Ovary (tissue), 9 donors: Measurements from ENCODE around the gene EPS8L2. TPM values are rescaled to one million over a fixed set of nuclear protein-coding genes. Genes with fewer than 3 reads are reported as not detected.

Source experiments
- DNase-seq, 5 donors: peaks; one replicate each; pipeline ENCODE4 v3.0.0-alpha.2; 2019 to 2020
- H3K27ac ChIP-seq, 2 donors: fragments of 200-600 bp; one replicate each; pipeline versions ENCODE4 v1.5.1 to v1.8.0; 2019 to 2022
- H3K27me3 ChIP-seq: fragments of 200-600 bp; one replicate; pipeline ENCODE4 v1.8.0; 2022
- H3K36me3 ChIP-seq: fragments of 200-600 bp; sonication (generic); one replicate; pipeline ENCODE4 v1.5.1; 2019
- H3K4me1 ChIP-seq: one replicate; pipeline ENCODE4 v1.8.1; 2013; ENCODE audit warnings: mild to moderate bottlenecking, moderate library complexity; ENCODE audit not compliant: insufficient read depth
- H3K4me3 ChIP-seq: fragments of 200-600 bp; sonication (generic); one replicate; pipeline ENCODE4 v1.5.1; 2017
- H3K9me3 ChIP-seq, 2 donors: fragments of 200-600 bp in 1 of 2; sonication (generic) in 1 of 2; one replicate each; pipeline versions ENCODE4 v1.5.1 to v1.8.1; 2013 to 2019; ENCODE audit warnings: mild to moderate bottlenecking in 1 of 2, moderate library complexity in 1 of 2
- EP300 ChIP-seq: sonication (generic); formaldehyde crosslinking; IDR thresholded peaks from one replicate; pipeline ENCODE4 v1.6.1; 2017; ENCODE audit warnings: antibody characterized with exemption
- POLR2A ChIP-seq: fragments of 450-650 bp; IDR thresholded peaks from one replicate; pipeline ENCODE4 v1.6.1; 2017; ENCODE audit warnings: antibody characterized with exemption, mild to moderate bottlenecking, moderate library complexity
- WGBS, 3 donors: extraction: QIAGEN DNeasy Blood & Tissue Kit in 1 of 3; methylation state at CpG; one replicate each; pipeline versions ENCODE4 v1.1.5 to v1.1.7; 2013 to 2017; 5-methylcytosine and 5-hydroxymethylcytosine counted together
- intact Hi-C, 4 donors: fragments of 100-400 bp; cut with DNase I; formaldehyde crosslinking; loops; one replicate each; pipeline versions ENCODE4 v1.11.0 to v1.15.1; 2022 to 2023
- polyA plus RNA-seq, 2 donors: library from polyadenylated mRNA; stranded (reverse); fragments of 200-250 nt in 1 of 2; fragments of 350-450 nt in 1 of 2; fragmentation: Illumina TruSeq in 1 of 2; extraction: RNeasy Lipid Tissue Mini Kit (QIAGEN cat#74804) in 1 of 2; gene quantifications; one replicate each; pipeline ENCODE4 v1.2.3, GENCODE V29; 2013 to 2014
- total RNA-seq, 7 donors: library from RNA; depleted of rRNA in 2 of 7; stranded (reverse); fragments of >200 nt in 2 of 7; fragmentation: NEBNext Ultra II Directional in 3 of 7; extraction: Animal tissue kit (Norgen Biotek cat#: 25700) in 3 of 7; gene quantifications; one replicate each; pipeline versions ENCODE4 v1.1.0 to v1.2.4, GENCODE V29; 2016 to 2023
- TF ChIP-seq, protein P1 (sequence below), 3 donors: fragments of 450-650 bp in 2 of 3; fragments of 200-600 bp in 1 of 3; IDR thresholded peaks; one replicate each; pipeline versions ENCODE4 v1.5.1 to v1.8.0; 2016 to 2022; ENCODE audit warnings: antibody characterized with exemption in 3 of 3, mild to moderate bottlenecking in 1 of 3
- donor health status: DM: no; HTN: no; CAD: no; lungs with moderate emphysema.
- donor health status: DM: no; HTN: no; CAD: no.
- donor health status: Bipolar disorder and iron deficiency.
- donor health status: DM: yes; HTN: yes; CAD: no.
- donor health status: DM: no; HTN: no; CAD: no.
- donor health status: DM: yes; HTN: yes; CAD: no.

The EPS8L2 gene
- total and polyA plus RNA-seq, 9 donors = 5.9 to 57.9 (median 33.3) TPM

DNA sequence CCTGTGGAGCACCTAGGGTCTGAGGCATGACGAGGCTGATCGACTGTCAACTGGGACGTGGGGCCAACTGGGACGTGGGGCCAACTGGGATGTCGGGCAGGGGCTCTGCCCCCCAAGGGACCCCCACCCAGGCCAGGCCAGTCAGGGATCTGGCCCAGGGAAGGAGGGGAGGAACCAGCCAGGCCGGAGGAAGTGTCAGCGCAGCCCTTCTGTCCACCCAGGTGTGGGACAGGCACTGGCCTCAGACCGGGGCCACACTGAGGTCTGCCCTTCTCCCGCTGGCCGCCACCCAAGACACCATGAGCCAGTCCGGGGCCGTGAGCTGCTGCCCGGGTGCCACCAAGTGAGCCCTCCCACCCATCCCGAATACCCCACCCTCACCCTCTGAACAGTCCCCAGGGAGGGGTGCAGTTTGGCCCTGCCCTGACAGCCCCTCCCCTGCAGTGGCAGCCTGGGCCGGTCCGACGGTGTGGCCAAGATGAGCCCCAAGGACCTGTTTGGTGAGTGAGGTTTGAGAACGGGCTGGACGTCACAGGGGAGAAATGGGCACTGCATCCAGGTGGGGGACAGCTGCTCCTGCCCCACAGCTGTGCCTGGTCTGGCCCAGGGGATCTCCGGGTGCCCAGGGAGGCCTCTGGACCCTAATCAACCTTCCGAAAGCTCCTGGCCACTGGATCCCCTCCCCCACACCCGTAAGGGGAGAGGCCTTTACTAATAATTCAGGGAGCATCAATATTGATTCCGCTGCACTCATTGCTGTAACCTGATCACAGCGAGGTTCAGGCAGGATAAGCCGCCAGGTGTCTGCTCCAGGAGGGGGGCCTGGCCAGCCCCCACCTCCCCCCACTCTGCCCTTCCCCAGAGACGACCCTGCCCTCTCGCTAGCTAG is 3.3 kb downstream of the EPS8L2 start:
- Histone ChIP-seq H3K4me3 (no peak overlapping the region), H3K27me3 (no peaks in the 10 kb centered on the region), H3K4me1 (peaks cover 18% of the 10 kb centered on the region), H3K9me3 (no peaks in the 10 kb centered on the region), H3K27ac (no peak overlapping the region), H3K36me3 (no peaks in the 10 kb centered on the region)
- WGBS, 3 donors = 74 to 84% (median 76%) methylated on average over 20 to 27 of the region's 27 CpGs
- intact Hi-C loops = loop anchor here in 1 of 4 donors (5.0 kb wide), 1 partner anchor 1198 kb away; no protein-coding TSS in a partner anchor
- peak in 2 of 5 donors; percentile 25 to 40 for DNase-seq
- TF ChIP-seq POLR2A (no peak), EP300 (no peak)
- TF ChIP-seq, protein P1, sequence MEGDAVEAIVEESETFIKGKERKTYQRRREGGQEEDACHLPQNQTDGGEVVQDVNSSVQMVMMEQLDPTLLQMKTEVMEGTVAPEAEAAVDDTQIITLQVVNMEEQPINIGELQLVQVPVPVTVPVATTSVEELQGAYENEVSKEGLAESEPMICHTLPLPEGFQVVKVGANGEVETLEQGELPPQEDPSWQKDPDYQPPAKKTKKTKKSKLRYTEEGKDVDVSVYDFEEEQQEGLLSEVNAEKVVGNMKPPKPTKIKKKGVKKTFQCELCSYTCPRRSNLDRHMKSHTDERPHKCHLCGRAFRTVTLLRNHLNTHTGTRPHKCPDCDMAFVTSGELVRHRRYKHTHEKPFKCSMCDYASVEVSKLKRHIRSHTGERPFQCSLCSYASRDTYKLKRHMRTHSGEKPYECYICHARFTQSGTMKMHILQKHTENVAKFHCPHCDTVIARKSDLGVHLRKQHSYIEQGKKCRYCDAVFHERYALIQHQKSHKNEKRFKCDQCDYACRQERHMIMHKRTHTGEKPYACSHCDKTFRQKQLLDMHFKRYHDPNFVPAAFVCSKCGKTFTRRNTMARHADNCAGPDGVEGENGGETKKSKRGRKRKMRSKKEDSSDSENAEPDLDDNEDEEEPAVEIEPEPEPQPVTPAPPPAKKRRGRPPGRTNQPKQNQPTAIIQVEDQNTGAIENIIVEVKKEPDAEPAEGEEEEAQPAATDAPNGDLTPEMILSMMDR (IDR thresholded peaks at IDR 0.05) = no peak

DNA sequence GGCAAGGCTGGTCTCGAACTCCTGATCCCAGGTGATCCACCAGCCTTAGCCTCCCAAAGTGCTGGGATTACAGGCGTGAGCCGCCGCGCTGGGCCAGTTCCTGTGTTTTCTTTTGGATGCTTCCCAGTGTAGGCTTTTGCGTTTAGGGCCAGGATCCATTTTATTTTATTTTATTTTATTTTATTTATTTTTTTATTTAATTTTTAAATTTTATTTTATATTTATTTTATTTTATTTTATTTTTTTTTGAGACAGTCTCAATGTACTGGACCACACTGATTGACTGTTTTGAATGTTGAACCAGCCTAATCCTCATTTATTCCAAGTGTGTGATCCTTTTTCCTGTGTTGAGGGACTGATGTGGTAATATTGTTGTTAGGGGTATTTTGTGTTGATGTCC is 8.4 kb downstream of the EPS8L2 start:
- DNase-seq = no peak
- TF ChIP-seq EP300 = no peak
- Histone ChIP-seq H3K27me3 (no peaks in the 10 kb centered on the region), H3K9me3 (no peaks in the 10 kb centered on the region), H3K36me3 (no peaks in the 10 kb centered on the region), H3K4me1 (peaks cover 2% of the 10 kb centered on the region), H3K27ac (no peak overlapping the region), H3K4me3 (no peak overlapping the region)
- WGBS, 3 donors = 96 to 98% (median 97%) methylated on average over 6 of the region's 6 CpGs
- intact Hi-C loops = no loop called here

DNA sequence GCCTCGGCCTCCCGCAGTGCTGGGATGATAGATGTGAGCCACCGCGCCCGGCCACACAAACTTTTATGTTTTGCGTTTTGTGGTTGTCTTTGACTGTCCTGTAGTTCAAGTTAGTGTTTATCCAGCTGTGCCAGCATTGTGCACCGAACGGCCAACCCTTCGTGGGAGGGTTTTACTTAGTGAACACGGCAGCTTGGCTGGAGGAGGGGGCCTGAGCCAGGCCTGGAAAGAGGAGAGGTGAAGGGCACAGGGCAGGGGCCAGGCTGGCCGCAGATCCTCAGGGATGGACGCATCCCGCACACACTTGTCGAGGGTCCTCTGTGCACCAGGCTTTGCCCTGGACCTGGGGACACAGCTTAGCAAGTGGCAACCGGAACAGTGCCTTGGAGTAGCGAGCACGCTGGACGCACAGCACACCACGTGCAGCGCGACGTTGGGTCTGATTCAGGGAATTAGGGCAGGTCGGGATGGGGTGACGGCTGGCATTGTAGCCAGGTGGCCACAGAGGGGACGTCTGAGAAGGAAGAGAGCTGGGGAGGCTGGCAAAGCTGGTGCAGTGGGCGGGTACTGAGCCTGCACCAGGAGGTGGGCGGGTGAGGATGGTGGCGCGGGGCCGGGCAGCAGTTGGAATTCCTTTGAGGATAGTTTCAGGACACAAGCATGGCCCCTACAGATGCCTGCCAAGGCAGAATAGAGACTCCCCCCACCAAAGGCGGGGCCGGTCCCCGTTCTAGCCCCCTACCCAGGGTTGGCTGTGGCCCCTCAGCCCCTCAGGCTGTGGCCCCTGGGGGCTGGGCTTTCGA is 13.4 kb downstream of the EPS8L2 start:
- WGBS, 3 donors = 67 to 80% (median 73%) methylated on average over 33 to 34 of the region's 34 CpGs

DNA sequence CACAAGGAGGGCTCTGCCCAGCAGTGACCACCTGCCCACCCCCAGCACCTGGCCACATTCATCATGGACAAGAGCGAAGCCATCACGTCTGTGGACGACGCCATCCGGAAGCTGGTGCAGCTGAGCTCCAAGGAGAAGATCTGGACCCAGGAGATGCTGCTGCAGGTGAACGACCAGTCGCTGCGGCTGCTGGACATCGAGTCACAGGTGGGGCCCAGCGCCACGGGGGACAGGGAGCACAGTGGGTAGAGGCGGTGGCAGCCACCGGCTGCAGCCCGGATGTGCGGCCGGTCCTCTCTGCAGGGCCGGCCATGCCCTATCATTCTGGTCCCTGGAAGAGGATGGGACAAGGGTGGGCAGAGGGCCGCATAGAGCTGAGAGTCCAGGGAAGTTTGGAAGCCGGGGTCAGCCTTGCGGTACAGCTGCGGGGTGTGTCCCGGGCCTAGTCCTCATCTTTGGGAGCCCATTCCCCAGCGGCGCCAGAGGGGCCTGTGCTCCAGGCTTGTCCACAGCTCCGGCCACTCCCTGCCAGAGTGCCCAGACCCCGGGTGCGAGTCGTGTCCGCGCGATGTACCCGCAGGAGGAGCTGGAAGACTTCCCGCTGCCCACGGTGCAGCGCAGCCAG is 14.1 kb downstream of the EPS8L2 start:
- intact Hi-C loops = loop anchor here in 2 of 4 donors (5.0 kb wide), 2 partner anchors 163 to 168 kb away; no protein-coding TSS in a partner anchor
- DNase-seq = no peak
- Histone ChIP-seq H3K27me3 (no peaks in the 10 kb centered on the region), H3K4me1 (peaks cover 6% of the 10 kb centered on the region), H3K9me3 (no peaks in the 10 kb centered on the region), H3K4me3 (no peak overlapping the region), H3K27ac (no peak overlapping the region), H3K36me3 (no peaks in the 10 kb centered on the region)
- 55 to 73% (median 69%) methylated on average over 32 to 35 of the region's 35 CpGs for WGBS, 3 donors
- no peak for TF ChIP-seq POLR2A
- TF ChIP-seq, protein P1 (IDR thresholded peaks at IDR 0.05) = no peak

More for the DNA sequence above, 13.4 kb downstream of the EPS8L2 start:
- no peak overlapping the region for H3K4me3 ChIP-seq
- H3K4me1 ChIP-seq = peaks cover 6% of the 10 kb centered on the region
- H3K27me3 ChIP-seq = no peaks in the 10 kb centered on the region
- H3K36me3 ChIP-seq = no peaks in the 10 kb centered on the region
- DNase-seq = no peak
- no peak for TF ChIP-seq POLR2A
- TF ChIP-seq EP300 = no peak
- TF ChIP-seq, protein P1 (IDR thresholded peaks at IDR 0.05) = no peak
- intact Hi-C loops = loop anchor here in 2 of 4 donors (5.0 kb wide), 2 partner anchors 162 to 167 kb away; no protein-coding TSS in a partner anchor
- no peak overlapping the region for H3K27ac ChIP-seq
- H3K9me3 ChIP-seq = no peaks in the 10 kb centered on the region
